HG03045 (cell line): ENCODE results near the gene LRRC8D.

Source experiments
- ATAC-seq: cut with Tn5 transposase; IDR thresholded peaks from one replicate; pipeline ENCODE4 v1.9.1; 2021; ENCODE audit warnings: mild to moderate bottlenecking, moderate library complexity; ENCODE audit not compliant: unreplicated experiment

LRRC8D gene

GRCh38 chr1:89890085-89890752 is 69.4 kb downstream of the LRRC8D start:
- ATAC-seq: no peak

DNA sequence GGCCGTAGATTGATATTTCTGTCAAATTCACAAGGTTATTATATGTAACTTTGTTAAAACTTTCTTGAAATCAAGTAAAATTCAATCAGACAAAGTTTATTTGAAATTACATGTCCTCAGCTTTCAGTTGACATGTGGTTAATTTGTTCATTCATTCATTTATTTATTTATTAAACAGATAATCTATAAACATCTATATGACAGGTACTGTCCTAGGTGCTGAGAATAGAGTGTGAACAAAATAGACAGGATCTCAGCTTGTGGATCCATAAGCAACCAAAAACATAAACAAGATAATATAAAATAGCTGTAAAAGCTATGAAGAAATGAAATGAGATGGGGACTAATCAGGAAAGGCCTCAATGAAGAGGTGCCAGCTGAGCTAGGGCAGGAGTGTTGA is 72.0 kb downstream of the LRRC8D start:
- no peak for ATAC-seq

DNA sequence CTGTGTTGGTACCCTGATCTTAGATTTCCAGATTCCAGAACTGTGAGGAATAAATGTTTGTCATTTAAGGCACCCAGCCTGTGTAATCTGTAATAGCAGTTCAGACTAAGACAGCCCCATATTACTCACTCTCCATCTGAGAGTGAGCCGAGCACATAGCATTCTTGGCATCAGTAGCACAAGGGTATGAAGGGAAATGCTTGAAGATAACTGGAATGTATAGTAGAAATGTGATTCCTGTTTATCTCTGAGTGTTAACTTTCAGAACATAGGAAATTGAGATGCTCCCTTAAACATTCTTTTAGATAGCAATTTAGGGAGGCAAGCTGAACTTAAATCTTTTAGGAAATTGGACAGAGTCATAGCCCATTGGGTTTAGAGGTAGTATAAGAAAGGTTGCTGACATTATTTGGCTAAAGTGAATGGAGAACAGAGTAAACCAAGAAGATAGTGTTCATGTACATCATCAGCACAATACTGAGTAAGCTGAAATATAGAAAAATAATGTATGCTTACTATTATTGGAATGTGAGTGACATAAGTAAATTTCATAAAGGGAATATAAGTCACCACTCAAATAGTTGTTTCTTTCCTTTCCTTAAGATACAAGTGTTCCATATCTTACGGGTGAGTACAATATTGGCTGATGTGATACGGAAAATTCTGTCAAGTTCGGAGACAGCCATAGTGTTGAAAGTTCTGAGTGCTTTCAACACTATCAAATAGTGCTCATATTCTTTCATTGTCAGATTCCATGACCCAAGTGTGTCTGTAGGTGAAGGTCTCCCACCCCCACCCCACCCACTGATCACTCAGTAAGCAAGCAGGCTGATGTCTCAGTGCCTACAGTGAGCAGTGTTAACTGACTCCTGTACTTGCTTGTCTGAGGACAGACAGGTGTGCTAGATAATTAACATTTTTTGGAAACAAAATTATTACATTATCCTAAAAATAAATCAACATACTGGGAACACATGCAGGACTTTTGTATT is 73.7 kb downstream of the LRRC8D start:
- no peak for ATAC-seq

- no peak for ATAC-seq
Measured at GRCh38 chr1:89896105-89896942, 75.5 kb downstream of the LRRC8D start.

GRCh38 chr1:89897347-89898133 is 76.7 kb downstream of the LRRC8D start:
- no peak for ATAC-seq

DNA sequence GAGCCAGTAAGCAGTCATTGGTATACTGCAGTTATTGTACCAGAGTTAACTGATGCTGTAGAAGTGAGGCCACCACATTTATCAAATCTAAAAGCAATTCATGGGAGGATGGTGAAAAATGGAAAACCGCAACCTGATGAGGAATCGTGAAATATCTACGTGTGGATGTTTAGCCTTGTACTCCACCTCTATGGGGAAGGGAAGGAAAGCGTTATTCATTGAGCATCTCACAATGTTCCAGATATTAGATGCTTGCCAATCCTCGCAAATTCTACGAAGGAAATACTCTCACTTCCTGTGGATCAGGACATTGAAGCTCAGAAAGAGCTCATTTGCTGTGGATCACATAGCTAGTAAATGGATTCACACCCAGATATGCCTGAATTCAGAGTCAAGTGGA is 77.3 kb downstream of the LRRC8D start:
- ATAC-seq: no peak

GRCh38 chr1:89898695-89899470 is 78.1 kb downstream of the LRRC8D start:
- no peak for ATAC-seq

- ATAC-seq: no peak
Measured at GRCh38 chr1:89900323-89900722, 79.5 kb downstream of the LRRC8D start.

- ATAC-seq: no peak
Measured at GRCh38 chr1:89900791-89901708, 80.2 kb downstream of the LRRC8D start.

DNA sequence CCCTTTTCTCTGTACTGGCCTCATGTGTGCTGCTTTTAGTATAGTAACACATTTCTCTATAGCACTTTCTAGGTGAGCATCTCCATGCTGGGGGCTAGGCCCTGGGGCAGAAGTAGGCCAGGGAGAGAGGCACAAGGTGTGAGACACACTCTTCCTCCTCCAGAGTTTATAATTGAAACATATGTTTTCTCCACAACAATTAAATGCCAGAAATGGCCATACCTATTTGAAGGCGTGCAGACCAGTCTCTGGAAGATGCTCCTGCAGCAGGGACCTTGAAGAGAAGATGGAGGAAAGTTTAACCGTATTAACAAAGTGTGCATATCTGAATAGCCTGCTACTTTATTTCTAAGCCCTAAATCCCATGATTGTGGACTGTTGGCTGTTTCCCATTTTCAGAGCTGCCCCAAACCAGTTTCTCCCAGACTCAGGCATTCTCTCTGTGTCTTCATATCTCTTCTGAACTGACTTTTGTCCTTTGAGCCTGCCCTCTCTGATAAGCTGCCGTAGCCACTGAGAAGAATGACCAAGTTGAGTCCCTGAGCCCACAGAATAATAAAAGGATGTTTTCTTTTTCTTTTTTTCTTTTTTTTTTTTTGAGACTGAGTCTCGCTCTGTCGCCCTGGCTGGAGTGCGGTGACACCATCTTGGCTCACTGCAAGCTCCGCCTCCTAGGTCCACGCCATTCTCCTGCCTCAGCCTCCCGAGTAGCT is 81.3 kb downstream of the LRRC8D start:
- no peak for ATAC-seq

DNA sequence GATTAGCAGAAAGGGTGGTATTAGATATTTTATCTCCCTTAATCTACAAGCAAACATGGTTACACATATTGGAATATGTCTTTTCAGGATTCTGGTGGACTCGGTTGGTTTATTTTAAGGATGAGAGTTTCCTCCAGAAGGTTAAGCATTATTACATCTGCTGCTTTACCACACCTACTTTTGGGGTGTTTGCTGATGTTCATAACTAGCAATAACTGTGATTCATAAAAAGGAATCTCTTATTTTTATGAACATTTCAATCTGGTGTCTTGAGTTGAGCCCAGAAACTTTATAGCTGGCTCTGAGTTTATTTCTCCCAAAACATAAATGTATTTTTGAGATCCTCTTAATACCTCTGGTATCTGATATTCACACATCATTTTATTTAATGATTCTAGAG is 82.7 kb downstream of the LRRC8D start:
- no peak for ATAC-seq

DNA sequence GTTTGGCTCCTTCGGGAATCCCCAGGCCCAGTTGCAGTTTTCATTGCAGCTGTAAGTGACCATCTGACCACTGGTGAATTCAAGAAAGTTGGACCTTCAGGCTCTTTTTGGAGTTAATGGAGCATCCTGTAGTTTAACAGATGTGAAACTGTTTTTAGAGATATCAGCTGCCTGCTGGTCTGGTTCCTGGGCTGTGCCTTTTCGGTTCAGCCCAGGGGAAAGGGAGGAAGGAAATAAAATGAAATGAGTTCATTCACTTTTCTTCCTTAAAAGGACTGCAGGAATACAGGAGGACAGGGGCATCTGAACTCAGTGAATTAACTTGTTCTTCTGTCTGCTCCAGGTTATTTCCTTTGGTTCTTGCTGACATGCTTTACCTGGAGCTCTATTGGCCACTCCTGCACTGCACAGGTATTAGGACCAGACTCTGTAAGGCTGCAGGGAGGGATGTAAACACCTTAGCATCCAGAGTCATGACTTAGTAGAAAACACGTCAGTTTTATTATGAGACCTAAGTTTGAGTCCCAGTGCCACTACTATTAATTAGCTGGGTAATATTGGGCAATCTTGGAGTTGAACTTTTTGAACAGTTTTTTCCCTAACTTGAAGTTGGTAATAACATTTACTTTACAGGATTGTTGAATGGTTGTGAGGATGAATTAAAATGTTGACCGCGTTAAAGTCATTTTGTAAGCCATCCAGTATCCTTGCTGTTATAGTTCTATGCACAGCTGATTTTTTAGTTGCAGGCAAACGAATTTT is 83.6 kb downstream of the LRRC8D start:
- no peak for ATAC-seq

DNA sequence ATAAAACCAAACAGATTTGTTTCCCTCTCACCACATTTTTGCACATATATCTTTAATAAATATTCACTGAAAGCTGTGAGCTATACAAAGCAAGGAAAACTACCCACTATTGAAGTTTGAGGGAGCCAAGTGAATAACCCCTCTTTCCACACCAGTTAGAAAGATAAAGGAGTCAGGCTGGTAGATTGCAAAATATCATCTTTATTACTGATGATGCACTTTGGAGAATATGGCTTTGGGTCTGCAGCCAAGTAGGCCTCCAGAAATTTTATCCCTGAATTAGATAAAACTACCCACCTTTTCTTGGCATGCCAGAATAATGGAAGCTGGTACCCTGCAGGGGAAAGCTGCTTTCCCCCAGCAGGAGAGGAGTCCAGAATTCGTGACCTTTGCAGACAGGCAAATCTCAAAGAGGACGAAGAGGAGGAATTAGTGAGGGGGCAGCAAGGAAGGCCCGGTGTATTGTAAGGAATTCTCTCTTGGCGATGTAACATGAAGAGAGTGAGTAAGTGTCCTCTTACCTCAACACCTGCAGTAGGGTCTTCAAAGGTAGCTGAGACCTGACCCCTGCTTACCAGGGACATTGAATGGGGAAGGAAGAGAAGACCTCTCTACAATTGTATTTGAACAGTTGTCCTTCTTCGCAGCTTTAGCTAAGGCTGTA is 84.7 kb downstream of the LRRC8D start:
- no peak for ATAC-seq

DNA sequence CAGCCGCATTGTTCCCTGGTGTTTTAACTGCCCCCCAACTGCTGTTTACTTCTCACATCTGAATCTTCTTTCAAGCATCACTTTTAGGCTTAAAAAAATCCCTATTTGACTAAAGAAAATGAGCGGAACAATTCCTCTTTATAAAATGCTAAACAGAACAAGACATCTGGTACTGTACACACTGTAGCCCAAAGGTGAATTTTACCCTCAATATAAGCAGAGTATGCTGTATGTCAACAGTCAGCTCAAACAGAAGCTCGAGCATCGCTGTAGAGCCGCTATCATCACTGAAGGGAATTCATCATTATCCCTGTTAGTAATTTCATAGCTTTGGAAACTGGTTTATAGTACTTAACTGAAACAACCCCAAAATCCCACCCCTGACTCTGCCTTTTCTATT is 85.3 kb downstream of the LRRC8D start:
- ATAC-seq: no peak

- no peak for ATAC-seq
Measured at GRCh38 chr1:89907727-89908212, 86.9 kb downstream of the LRRC8D start.

DNA sequence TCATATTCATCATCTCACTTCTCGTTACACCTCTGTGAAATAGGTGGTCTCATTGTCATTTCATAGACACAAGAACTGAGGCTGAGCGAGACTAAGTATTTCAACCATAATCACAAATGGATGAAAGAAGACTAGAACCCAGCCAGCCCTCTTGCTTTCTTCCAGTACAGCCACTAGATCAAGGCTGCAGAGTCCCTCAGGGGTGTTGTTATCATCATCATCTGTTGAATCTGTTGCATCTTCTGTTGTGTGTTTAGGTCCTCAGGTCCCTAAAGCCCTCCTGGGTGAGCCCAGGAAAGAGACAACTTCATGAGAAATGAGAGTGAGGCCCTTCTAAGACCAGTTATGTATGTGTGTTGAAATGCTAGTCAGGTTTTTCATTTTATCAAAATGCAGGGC is 87.4 kb downstream of the LRRC8D start:
- no peak for ATAC-seq
